HUES6 (cell line): Measurements from ENCODE around the gene MATCAP1.
A peak's percentile ranks its signal among the peaks of the same experiment; 100 is the strongest.

Experiments
- H3K27ac ChIP-seq: 2 replicates; pipeline ENCODE4 v1.7.0; 2013; ENCODE audit warnings: low read depth, mild to moderate bottlenecking, low read length, inconsistent platforms
- H3K27me3 ChIP-seq: 2 replicates; pipeline ENCODE4 v1.6.1; 2013; ENCODE audit warnings: low read length; ENCODE audit not compliant: control insufficient read depth, insufficient read depth
- H3K36me3 ChIP-seq: 2 replicates; pipeline ENCODE4 v1.6.1; 2013; ENCODE audit warnings: low read length; ENCODE audit not compliant: control insufficient read depth, insufficient read depth
- H3K4me1 ChIP-seq: 2 replicates; pipeline ENCODE4 v1.6.1; 2013; ENCODE audit warnings: low read length; ENCODE audit not compliant: control insufficient read depth, insufficient read depth
- H3K4me3 ChIP-seq: 2 replicates; pipeline ENCODE4 v1.5.1; 2013; ENCODE audit warnings: low read depth, low read length
- H3K9ac ChIP-seq: one replicate; pipeline ENCODE4 v1.6.1; 2013; ENCODE audit warnings: mild to moderate bottlenecking, low read length
- H3K9me3 ChIP-seq: 2 replicates; pipeline ENCODE4 v1.6.1; 2013; ENCODE audit warnings: low read depth, low read length; ENCODE audit not compliant: control insufficient read depth, insufficient read depth

The MATCAP1 gene

GRCh38 chr16:67206838-67207248 lies 23.1 kb upstream of the MATCAP1 start:
- no peak overlapping the region for H3K4me3 ChIP-seq
- no peaks in the 10 kb centered on the region for H3K9me3 ChIP-seq
- no peaks in the 10 kb centered on the region for H3K27me3 ChIP-seq
- no peak overlapping the region for H3K27ac ChIP-seq
- H3K9ac ChIP-seq = peak overlapping the region; percentile 37
- H3K4me1 ChIP-seq = peaks cover 13% of the 10 kb centered on the region
- H3K36me3 ChIP-seq = peaks cover 22% of the 10 kb centered on the region

- Histone ChIP-seq H3K27me3 (no peaks in the 10 kb centered on the region), H3K27ac (no peak overlapping the region), H3K36me3 (peaks cover 28% of the 10 kb centered on the region), H3K4me3 (no peak overlapping the region), H3K4me1 (peaks cover 13% of the 10 kb centered on the region), H3K9me3 (no peaks in the 10 kb centered on the region), H3K9ac (no peak overlapping the region)
Measured at GRCh38 chr16:67206129-67206837, 22.5 kb upstream of the MATCAP1 start.

DNA sequence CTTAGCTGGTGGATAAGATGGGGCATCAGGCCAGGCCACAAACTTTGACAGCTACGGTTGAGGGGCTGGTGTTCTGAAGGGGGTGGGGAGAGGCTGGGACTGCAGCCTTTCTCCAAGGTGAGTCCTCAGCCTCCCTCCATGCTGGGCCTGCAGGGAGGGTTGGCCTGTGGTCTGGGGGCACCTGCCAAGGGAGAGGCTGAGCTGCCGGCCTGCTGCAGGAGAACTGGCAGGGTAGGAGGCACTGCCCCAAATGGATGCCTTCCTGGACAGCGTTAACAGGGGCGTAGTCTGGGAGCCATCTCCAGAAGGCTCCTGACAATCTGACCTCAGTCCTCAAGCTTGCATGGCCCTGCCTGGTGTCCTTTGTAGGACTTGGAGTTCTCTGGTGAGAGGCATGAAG lies 20.3 kb upstream of the MATCAP1 start:
- peaks cover 13% of the 10 kb centered on the region for H3K4me1 ChIP-seq
- no peaks in the 10 kb centered on the region for H3K9me3 ChIP-seq
- no peak overlapping the region for H3K9ac ChIP-seq
- H3K27me3 ChIP-seq = no peaks in the 10 kb centered on the region
- H3K4me3 ChIP-seq = no peak overlapping the region
- H3K27ac ChIP-seq = no peak overlapping the region
- H3K36me3 ChIP-seq = peaks cover 30% of the 10 kb centered on the region

- Histone ChIP-seq H3K36me3 (peaks cover 32% of the 10 kb centered on the region), H3K4me1 (peaks cover 17% of the 10 kb centered on the region), H3K9me3 (no peaks in the 10 kb centered on the region), H3K27me3 (no peaks in the 10 kb centered on the region), H3K4me3 (no peak overlapping the region), H3K27ac (no peak overlapping the region), H3K9ac (no peak overlapping the region)
Measured at GRCh38 chr16:67202956-67203493, 19.3 kb upstream of the MATCAP1 start.

GRCh38 chr16:67202426-67202825 lies 18.7 kb upstream of the MATCAP1 start:
- Histone ChIP-seq H3K9ac (no peak overlapping the region), H3K4me1 (peaks cover 15% of the 10 kb centered on the region), H3K9me3 (no peaks in the 10 kb centered on the region), H3K27ac (no peak overlapping the region), H3K36me3 (peaks cover 38% of the 10 kb centered on the region), H3K4me3 (no peak overlapping the region), H3K27me3 (no peaks in the 10 kb centered on the region)

GRCh38 chr16:67201411-67202345 lies 17.9 kb upstream of the MATCAP1 start:
- H3K27ac ChIP-seq = no peak overlapping the region
- no peaks in the 10 kb centered on the region for H3K27me3 ChIP-seq
- H3K36me3 ChIP-seq = peaks cover 45% of the 10 kb centered on the region
- no peak overlapping the region for H3K9ac ChIP-seq
- H3K4me3 ChIP-seq = no peak overlapping the region
- no peaks in the 10 kb centered on the region for H3K9me3 ChIP-seq
- H3K4me1 ChIP-seq = peaks cover 8% of the 10 kb centered on the region; the same call in 1 of the 2 replicates

GRCh38 chr16:67200491-67200890 lies 16.7 kb upstream of the MATCAP1 start:
- H3K9ac ChIP-seq = no peak overlapping the region
- no peaks in the 10 kb centered on the region for H3K27me3 ChIP-seq
- no peak overlapping the region for H3K27ac ChIP-seq
- peaks cover 57% of the 10 kb centered on the region for H3K36me3 ChIP-seq
- H3K4me3 ChIP-seq = no peak overlapping the region
- no peaks in the 10 kb centered on the region for H3K9me3 ChIP-seq
- H3K4me1 ChIP-seq = peaks cover 4% of the 10 kb centered on the region; the same call in 1 of the 2 replicates

DNA sequence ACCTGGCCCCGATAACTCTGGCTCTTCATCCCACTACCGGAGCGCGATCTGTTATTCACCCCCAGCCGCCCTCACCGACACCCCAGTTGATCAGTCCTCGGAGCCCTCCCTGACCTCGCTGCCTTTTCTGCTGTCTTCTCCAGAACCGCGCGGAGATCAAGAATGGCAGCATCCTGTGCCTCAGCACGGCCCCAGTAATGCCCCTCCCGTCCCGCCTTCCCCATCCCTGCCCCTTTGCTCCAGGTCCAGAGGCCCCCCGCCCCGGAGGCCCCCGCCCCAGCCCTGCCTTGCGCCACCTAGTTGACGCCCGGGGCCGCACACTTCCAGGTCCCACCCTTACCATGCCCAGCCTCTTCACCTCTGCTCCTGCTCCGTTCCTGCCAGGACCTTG lies 16.0 kb upstream of the MATCAP1 start:
- Histone ChIP-seq H3K36me3 (peaks cover 64% of the 10 kb centered on the region), H3K27ac (no peak overlapping the region), H3K9ac (no peak overlapping the region), H3K4me3 (peak overlapping the region; percentile 92), H3K9me3 (no peaks in the 10 kb centered on the region), H3K27me3 (no peaks in the 10 kb centered on the region), H3K4me1 (peaks cover 4% of the 10 kb centered on the region; the same call in 1 of the 2 replicates)

GRCh38 chr16:67199011-67199807 lies 15.4 kb upstream of the MATCAP1 start, which contains the start of gene ELMO3:
TSS of gene ELMO3 (plus strand) at chr16:67199131. CDS start at chr16:67199327, 196 bp downstream.
- no peaks in the 10 kb centered on the region for H3K9me3 ChIP-seq
- H3K27me3 ChIP-seq = no peaks in the 10 kb centered on the region
- no peak within 1 kb of the TSS; the same call in 1 of the 2 replicates for H3K27ac ChIP-seq
- H3K36me3 ChIP-seq = peaks cover 70% of the 10 kb centered on the region
- peak within 1 kb of the TSS; percentile 92 for H3K4me3 ChIP-seq
- peak within 1 kb of the TSS; percentile 76 for H3K9ac ChIP-seq
- peaks cover 4% of the 10 kb centered on the region; the same call in 1 of the 2 replicates for H3K4me1 ChIP-seq

- no peak overlapping the region for H3K9ac ChIP-seq
- H3K36me3 ChIP-seq = peaks cover 70% of the 10 kb centered on the region
- no peaks in the 10 kb centered on the region for H3K9me3 ChIP-seq
- no peak overlapping the region for H3K27ac ChIP-seq
- H3K4me3 ChIP-seq = peak overlapping the region; percentile 92; the same call in 1 of the 2 replicates
- H3K4me1 ChIP-seq = peaks cover 5% of the 10 kb centered on the region; the same call in 1 of the 2 replicates
- no peaks in the 10 kb centered on the region for H3K27me3 ChIP-seq
Measured at GRCh38 chr16:67198238-67198734, 14.5 kb upstream of the MATCAP1 start.
